Transverse colon (tissue), 4 donors: ENCODE results near the gene GJD4. TPM values are rescaled to one million over a fixed set of nuclear protein-coding genes. Genes with fewer than 3 reads are reported as not detected.
A peak's percentile ranks its signal among the peaks of the same experiment; 100 is the strongest.

Source experiments
- DNase-seq: peaks from one replicate; pipeline ENCODE4 v3.0.0-alpha.2; 2019
- H3K27ac ChIP-seq, 4 donors: fragments of 200-600 bp; sonication (generic); 2 replicates each; pipeline ENCODE4 v1.5.1; 2016 to 2018; ENCODE audit warnings: inconsistent platforms in 4 of 4
- H3K27me3 ChIP-seq: fragments of 200-600 bp; sonication (generic); 2 replicates; pipeline ENCODE4 v1.5.1; 2017; ENCODE audit warnings: inconsistent platforms
- H3K36me3 ChIP-seq, 4 donors: fragments of 200-600 bp; sonication (generic); 2 replicates each; pipeline ENCODE4 v1.5.1; 2017 to 2019; ENCODE audit warnings: inconsistent platforms in 4 of 4
- H3K4me1 ChIP-seq, 4 donors: fragments of 200-600 bp; sonication (generic); 2 replicates each; pipeline ENCODE4 v1.5.1; 2017 to 2020; ENCODE audit warnings: inconsistent platforms in 4 of 4
- H3K4me3 ChIP-seq, 4 donors: fragments of 200-600 bp; sonication (generic); 1 replicate in 1 of 4; 2 replicates in 3 of 4; pipeline versions ENCODE4 v1.5.1 to v1.6.1; 2017 to 2019; ENCODE audit warnings: inconsistent platforms in 4 of 4
- H3K9me3 ChIP-seq, 2 donors: fragments of 200-600 bp; sonication (generic); 2 replicates each; pipeline ENCODE4 v1.5.1; 2017 to 2019; ENCODE audit warnings: inconsistent platforms in 2 of 2
- EP300 ChIP-seq: sonication (generic); formaldehyde crosslinking; IDR thresholded peaks from one replicate; pipeline ENCODE4 v1.6.1; 2017; ENCODE audit warnings: antibody characterized with exemption, low read depth
- POLR2A ChIP-seq: fragments of 450-650 bp; IDR thresholded peaks from one replicate; pipeline ENCODE4 v1.6.1; 2016; ENCODE audit warnings: antibody characterized with exemption, mild to moderate bottlenecking, moderate library complexity
- POLR2AphosphoS5 ChIP-seq, 3 donors: sonication (generic); formaldehyde crosslinking; IDR thresholded peaks; one replicate each; pipeline ENCODE4 v1.6.1; 2016; ENCODE audit warnings: antibody characterized with exemption in 3 of 3
- WGBS, 2 donors: methylation state at CpG; one replicate each; pipeline ENCODE4 v1.1.5; 2018; ENCODE audit warnings: low coverage in 1 of 2; 5-methylcytosine and 5-hydroxymethylcytosine counted together
- in situ Hi-C, 4 donors: fragments of 200-750 bp; cut with MboI; loops; one replicate each; pipeline versions ENCODE4 v1.15.0 to v1.15.1; 2017; ENCODE audit warnings: low sequenced_read_pairs in 3 of 4, low pct_ligation_motif_present in 1 of 4, low pct_unique_long_range_greater_than_20kb in 1 of 4
- intact Hi-C: fragments of 100-400 bp; cut with DNase I; formaldehyde crosslinking; loops from one replicate; pipeline ENCODE4 v1.15.1; 2023; ENCODE audit warnings: low total_unique reads
- total RNA-seq, 4 donors: library from RNA; depleted of rRNA; stranded (reverse); fragments of >200 nt; gene quantifications; one replicate each; pipeline ENCODE4 v1.1.0, GENCODE V29; 2016
- TF ChIP-seq, protein P1 (sequence below), 5 experiments: fragments of 200-600 bp in 3 of 5; fragments of 450-650 bp in 2 of 5; sonication (generic) in 3 of 5; IDR thresholded peaks; 1 replicate in 2 of 5; 2 replicates in 3 of 5; pipeline ENCODE4 v1.5.1; 2016 to 2017; ENCODE audit warnings: antibody characterized with exemption in 5 of 5, inconsistent platforms in 3 of 5, mild to moderate bottlenecking in 2 of 5, moderate library complexity in 1 of 5

GJD4 gene
- total RNA-seq, 4 donors from 2014 or later, result not detected

DNA sequence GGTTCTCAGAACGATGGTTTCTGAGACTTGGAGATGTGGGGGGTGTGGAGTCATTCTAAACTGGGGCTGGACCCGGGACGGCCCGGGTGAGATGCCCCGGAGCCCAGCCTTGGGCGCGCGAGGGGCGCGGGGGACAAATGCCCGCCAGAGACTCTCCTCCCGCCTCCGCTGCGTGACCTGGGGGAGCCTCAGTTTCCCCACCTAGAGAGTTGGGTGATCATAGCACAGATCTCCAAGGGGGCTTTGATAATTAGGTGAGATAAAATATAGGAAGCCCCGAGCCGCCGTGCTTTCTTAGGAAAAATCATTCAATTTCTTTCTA lies 37.6 kb downstream of the GJD4 start:
- no peak for DNase-seq
- Histone ChIP-seq H3K9me3 (no peaks in the 10 kb centered on the region), H3K27me3 (peaks cover 11% of the 10 kb centered on the region), H3K4me3 (peak overlapping the region; percentile 53 to 94 (median 82)), H3K4me1 (peaks cover 0 to 28% (median 26%) of the 10 kb centered on the region in 4 donors), H3K27ac (peak overlapping the region; percentile 92 to 96 (median 94)), H3K36me3 (no peaks in the 10 kb centered on the region)
- intact Hi-C loops, result no loop called here
- TF ChIP-seq EP300 (no peak), POLR2AphosphoS5 (IDR thresholded peaks at IDR 0.05) (no peak), POLR2A (no peak)
- TF ChIP-seq, protein P1, sequence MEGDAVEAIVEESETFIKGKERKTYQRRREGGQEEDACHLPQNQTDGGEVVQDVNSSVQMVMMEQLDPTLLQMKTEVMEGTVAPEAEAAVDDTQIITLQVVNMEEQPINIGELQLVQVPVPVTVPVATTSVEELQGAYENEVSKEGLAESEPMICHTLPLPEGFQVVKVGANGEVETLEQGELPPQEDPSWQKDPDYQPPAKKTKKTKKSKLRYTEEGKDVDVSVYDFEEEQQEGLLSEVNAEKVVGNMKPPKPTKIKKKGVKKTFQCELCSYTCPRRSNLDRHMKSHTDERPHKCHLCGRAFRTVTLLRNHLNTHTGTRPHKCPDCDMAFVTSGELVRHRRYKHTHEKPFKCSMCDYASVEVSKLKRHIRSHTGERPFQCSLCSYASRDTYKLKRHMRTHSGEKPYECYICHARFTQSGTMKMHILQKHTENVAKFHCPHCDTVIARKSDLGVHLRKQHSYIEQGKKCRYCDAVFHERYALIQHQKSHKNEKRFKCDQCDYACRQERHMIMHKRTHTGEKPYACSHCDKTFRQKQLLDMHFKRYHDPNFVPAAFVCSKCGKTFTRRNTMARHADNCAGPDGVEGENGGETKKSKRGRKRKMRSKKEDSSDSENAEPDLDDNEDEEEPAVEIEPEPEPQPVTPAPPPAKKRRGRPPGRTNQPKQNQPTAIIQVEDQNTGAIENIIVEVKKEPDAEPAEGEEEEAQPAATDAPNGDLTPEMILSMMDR (IDR thresholded peaks at IDR 0.05), result no peak
- 2 to 20% methylated on average over 2 to 13 of the region's 17 CpGs for WGBS, 2 donors
- in situ Hi-C loops, result loop anchor here (25.0 kb wide), 3 partner anchors 270 to 1145 kb away; no protein-coding TSS in a partner anchor

DNA sequence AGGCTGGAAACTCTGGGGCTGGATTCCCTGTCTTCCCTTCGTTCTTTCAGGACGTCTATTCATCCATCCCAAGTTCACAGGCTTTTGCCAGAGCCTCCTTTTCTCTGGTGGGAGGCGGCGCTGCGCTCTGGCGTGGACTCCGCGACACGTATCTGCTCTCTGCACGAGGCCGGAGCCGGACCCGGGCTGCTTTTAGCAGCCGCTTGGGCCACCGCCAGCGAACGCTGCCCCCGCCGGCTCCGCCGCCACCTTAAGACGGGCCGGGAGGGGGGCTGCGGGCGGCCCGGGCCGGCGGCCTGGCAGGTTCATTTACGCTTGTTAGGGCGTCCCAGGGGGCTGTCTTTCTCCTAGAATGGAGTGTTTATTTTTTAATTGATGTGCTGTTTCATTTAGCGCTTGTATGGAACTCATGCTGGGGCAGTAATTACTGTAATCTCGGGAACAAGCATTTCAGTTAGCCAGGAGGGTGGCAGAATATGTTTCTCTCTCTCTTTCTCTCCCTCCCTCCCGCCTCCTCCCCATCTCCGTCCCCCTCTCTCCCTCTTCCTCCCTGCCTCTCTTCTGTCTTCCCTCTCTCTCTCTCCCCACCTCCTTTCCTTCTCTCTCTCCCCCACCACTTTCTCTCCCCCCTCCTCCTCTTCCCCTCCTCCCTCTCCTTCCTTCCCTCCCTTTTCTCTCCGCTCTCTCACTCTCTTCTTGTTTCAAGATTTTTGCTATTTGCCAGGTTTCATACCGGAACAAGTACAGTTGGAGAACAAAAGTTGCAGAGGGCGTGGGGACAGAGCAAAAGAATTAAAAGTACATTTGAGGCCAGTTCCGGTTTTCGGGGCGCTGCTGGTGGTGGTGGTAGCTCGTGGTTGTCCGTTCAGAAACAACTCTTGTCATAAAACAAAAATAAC lies 38.3 kb downstream of the GJD4 start:
- Histone ChIP-seq H3K4me3 (peak overlapping the region; percentile 53 to 94 (median 82)), H3K9me3 (no peaks in the 10 kb centered on the region), H3K27me3 (peaks cover 11% of the 10 kb centered on the region), H3K36me3 (no peaks in the 10 kb centered on the region), H3K27ac (peak overlapping the region; percentile 92 to 96 (median 94)), H3K4me1 (peaks cover 0 to 28% (median 26%) of the 10 kb centered on the region in 4 donors)
- TF ChIP-seq EP300 (no peak), POLR2AphosphoS5 (IDR thresholded peaks at IDR 0.05) (no peak), POLR2A (no peak)
- TF ChIP-seq, protein P1 (IDR thresholded peaks at IDR 0.05), result no peak
- DNase-seq, result peak; percentile 66
- in situ Hi-C loops (loop anchor here (25.0 kb wide), 3 partner anchors 269 to 1144 kb away; no protein-coding TSS in a partner anchor), intact Hi-C loops (no loop called here)
- 0% methylated on average over 2 to 40 of the region's 42 CpGs for WGBS, 2 donors

DNA sequence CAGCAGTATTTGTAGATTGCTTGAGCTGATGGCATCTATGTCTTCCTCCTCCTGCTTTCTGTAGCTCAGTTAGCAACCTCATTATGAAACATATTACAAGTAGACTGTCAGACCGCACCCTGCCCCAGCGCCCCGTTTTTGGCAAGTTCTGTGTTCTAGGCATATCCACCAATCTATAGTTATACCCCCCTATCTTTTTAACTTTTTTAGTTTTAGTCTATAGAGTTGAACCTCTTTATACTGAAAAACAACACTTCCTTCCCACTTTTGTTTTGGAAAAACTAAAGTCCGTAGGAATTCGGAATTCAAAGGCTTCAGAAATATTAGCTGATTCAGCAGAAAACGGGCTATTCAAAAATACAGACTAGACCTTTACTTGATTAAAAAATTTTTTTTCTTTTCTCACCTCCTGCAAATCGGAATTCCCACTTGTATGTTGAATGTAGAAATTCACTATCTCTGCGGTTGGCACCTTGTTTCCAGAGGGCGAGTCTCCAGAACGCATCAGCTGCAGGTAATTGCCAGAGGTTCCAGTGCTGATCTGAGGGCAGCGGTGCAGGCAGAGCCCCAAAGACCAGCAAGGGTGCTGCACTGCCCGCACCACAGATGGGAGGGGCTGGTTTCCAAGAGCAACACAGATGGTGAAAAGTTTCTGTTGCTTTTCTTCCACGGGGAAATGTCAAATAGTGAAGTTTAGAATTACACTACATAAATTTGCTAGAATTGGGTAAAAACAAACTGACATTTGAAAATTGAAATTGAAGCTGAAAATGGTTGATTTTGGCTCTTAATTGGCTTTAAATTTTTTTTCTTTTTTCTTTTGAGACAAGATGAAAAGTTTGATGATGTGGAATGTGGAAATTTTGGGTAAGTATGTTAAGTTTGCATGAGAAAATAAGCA lies 39.2 kb downstream of the GJD4 start:
- peaks cover 0 to 28% (median 26%) of the 10 kb centered on the region in 4 donors for H3K4me1 ChIP-seq
- peak; percentile 13 for DNase-seq
- intact Hi-C loops (no loop called here), in situ Hi-C loops (loop anchor here (25.0 kb wide), 3 partner anchors 268 to 1143 kb away; no protein-coding TSS in a partner anchor)
- H3K36me3 ChIP-seq, result no peaks in the 10 kb centered on the region
- H3K9me3 ChIP-seq, result no peaks in the 10 kb centered on the region
- peak overlapping the region; percentile 18 to 94 (median 82) for H3K4me3 ChIP-seq
- no peak for TF ChIP-seq POLR2A
- TF ChIP-seq POLR2AphosphoS5 (IDR thresholded peaks at IDR 0.05), result no peak
- no peak for TF ChIP-seq EP300
- TF ChIP-seq, protein P1 (IDR thresholded peaks at IDR 0.05), result no peak
- peaks cover 11% of the 10 kb centered on the region for H3K27me3 ChIP-seq
- WGBS, 2 donors, result 0 to 14% methylated on average over 8 to 13 of the region's 13 CpGs
- peak overlapping the region; percentile 92 to 96 (median 94) for H3K27ac ChIP-seq

DNA sequence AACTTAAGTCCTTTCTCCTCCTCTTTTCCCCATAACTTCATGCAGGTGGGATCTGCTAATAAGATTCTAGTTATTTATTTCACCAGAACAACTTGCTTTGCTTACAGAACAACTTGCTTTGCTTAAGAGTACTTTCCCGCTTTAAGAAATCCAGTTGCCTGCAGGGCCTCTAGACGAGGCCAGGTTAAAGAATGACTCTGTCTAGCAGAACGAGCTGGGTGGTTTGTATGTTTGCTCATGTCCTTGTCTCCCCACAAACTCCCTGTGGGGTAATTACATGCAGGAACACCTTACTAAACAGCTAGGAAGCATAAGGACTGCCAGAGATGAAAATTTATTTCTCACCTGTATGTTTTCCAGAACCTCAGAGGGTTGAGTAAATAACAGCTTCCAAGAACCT lies 45.8 kb downstream of the GJD4 start:
- in situ Hi-C loops, result loop anchor here in 1 of 4 donors (25.0 kb wide), 1 partner anchor 286 kb away; no protein-coding TSS in a partner anchor
- no peaks in the 10 kb centered on the region for H3K4me1 ChIP-seq

More for the DNA sequence above, 45.8 kb downstream of the GJD4 start:
- intact Hi-C loops, result no loop called here
- no peak for DNase-seq
- Histone ChIP-seq H3K27me3 (no peaks in the 10 kb centered on the region), H3K9me3 (no peaks in the 10 kb centered on the region), H3K36me3 (no peaks in the 10 kb centered on the region), H3K27ac (no peak overlapping the region), H3K4me3 (no peak overlapping the region)
- 47 to 55% methylated on average over 3 of the region's 3 CpGs for WGBS, 2 donors
- TF ChIP-seq EP300, result no peak
- TF ChIP-seq, protein P1 (IDR thresholded peaks at IDR 0.05), result no peak
- no peak for TF ChIP-seq POLR2AphosphoS5 (IDR thresholded peaks at IDR 0.05)
- no peak for TF ChIP-seq POLR2A
